Fibroblast of skin of right biceps (primary cell): ENCODE measurements around the gene XIRP1.

ENCODE experiments used
- DNase-seq: peaks from one replicate; pipeline ENCODE4 v3.0.0-alpha.2; 2013

XIRP1 gene

GRCh38 chr3:39209329-39209970 lies 17.1 kb upstream of the XIRP1 start:
- no peak for DNase-seq

- peak; percentile 59 for DNase-seq
Observed at GRCh38 chr3:39208463-39209055, 16.2 kb upstream of the XIRP1 start.

GRCh38 chr3:39207361-39208186 lies 15.2 kb upstream of the XIRP1 start:
- DNase-seq = no peak

GRCh38 chr3:39205919-39206516 lies 13.6 kb upstream of the XIRP1 start:
- DNase-seq = no peak

GRCh38 chr3:39205131-39205530 lies 12.7 kb upstream of the XIRP1 start:
- DNase-seq = no peak

GRCh38 chr3:39203860-39204259 lies 11.5 kb upstream of the XIRP1 start:
- no peak for DNase-seq

GRCh38 chr3:39203402-39203801 lies 11.0 kb upstream of the XIRP1 start:
- DNase-seq = no peak

GRCh38 chr3:39202094-39202493 lies 9.7 kb upstream of the XIRP1 start:
- DNase-seq = no peak

- no peak for DNase-seq
Observed at GRCh38 chr3:39196671-39197356, 4.4 kb upstream of the XIRP1 start.

GRCh38 chr3:39196034-39196433 lies 3.6 kb upstream of the XIRP1 start:
- no peak for DNase-seq

- DNase-seq = peak; percentile 63
Observed at GRCh38 chr3:39193391-39193790, 996 bp upstream of the XIRP1 start.

- no peak for DNase-seq
Observed at GRCh38 chr3:39191773-39192172, 622 bp downstream of the XIRP1 start.

GRCh38 chr3:39191111-39191510 lies 1.3 kb downstream of the XIRP1 start:
- DNase-seq = peak; percentile 24

GRCh38 chr3:39190281-39191025 lies 1.9 kb downstream of the XIRP1 start:
- DNase-seq = no peak

GRCh38 chr3:39189959-39190269 lies 2.5 kb downstream of the XIRP1 start:
- DNase-seq = peak; percentile 60

- no peak for DNase-seq
Observed at GRCh38 chr3:39189150-39189958, 3.0 kb downstream of the XIRP1 start.

GRCh38 chr3:39188271-39189149 lies 3.9 kb downstream of the XIRP1 start:
- no peak for DNase-seq

GRCh38 chr3:39187372-39188155 lies 4.8 kb downstream of the XIRP1 start:
- DNase-seq = no peak

- no peak for DNase-seq
Observed at GRCh38 chr3:39186692-39187151, 5.7 kb downstream of the XIRP1 start.
